Keratinocyte (primary cell): ENCODE data around the gene CCBE1. TPM values are rescaled to one million over a fixed set of nuclear protein-coding genes. Genes with fewer than 3 reads are reported as not detected.

Source experiments
- DNase-seq: peaks from one replicate; pipeline ENCODE4 v3.0.0-alpha.2; 2011; ENCODE audit warnings: low read depth, missing footprints, low spot score
- FAIRE-seq: peaks from 2 replicates; lab custom pipeline; 2011; peaks lifted over from hg19 to GRCh38; lab: Jason Lieb, UNC
- H2AFZ ChIP-seq: 2 replicates; pipeline ENCODE4 v1.6.0; 2012; ENCODE audit warnings: low read length, control low read depth, inconsistent platforms; ENCODE audit not compliant: control insufficient read depth
- H3K27ac ChIP-seq: 2 replicates; pipeline ENCODE4 v1.5.1; 2011; ENCODE audit warnings: low read length; ENCODE audit not compliant: control insufficient read depth, insufficient read depth
- H3K27me3 ChIP-seq: 3 replicates; pipeline ENCODE4 v1.6.0; 2011; ENCODE audit warnings: low read length; ENCODE audit not compliant: control insufficient read depth, insufficient read depth; ENCODE audit errors: extremely low read depth
- H3K36me3 ChIP-seq, 2 experiments: 2 replicates in 1 of 2; 3 replicates in 1 of 2; pipeline ENCODE4 v1.5.1; 2011; ENCODE audit warnings: low read length in 2 of 2, mild to moderate bottlenecking in 1 of 2; ENCODE audit not compliant: control insufficient read depth in 2 of 2, insufficient read depth in 2 of 2; ENCODE audit errors: extremely low read depth in 1 of 2
- H3K4me1 ChIP-seq: 3 replicates; pipeline ENCODE4 v1.5.1; 2011; ENCODE audit warnings: low read length; ENCODE audit not compliant: control insufficient read depth, insufficient read depth; ENCODE audit errors: extremely low read depth
- H3K4me2 ChIP-seq: 3 replicates; pipeline ENCODE4 v1.6.0; 2011; ENCODE audit warnings: low read depth, low read length; ENCODE audit not compliant: control insufficient read depth, insufficient read depth; ENCODE audit errors: extremely low read depth
- H3K4me3 ChIP-seq, 3 experiments: fragments of 200-600 bp in 1 of 3; sonication (generic) in 1 of 3; 2 replicates in 2 of 3; 3 replicates in 1 of 3; pipeline ENCODE4 v1.5.1; 2011 to 2016; ENCODE audit warnings: low read length in 3 of 3, mild to moderate bottlenecking in 3 of 3, control low read depth in 2 of 3, inconsistent platforms in 1 of 3, low read depth in 1 of 3, mixed read lengths in 1 of 3, mixed run types in 1 of 3, moderate library complexity in 1 of 3; ENCODE audit not compliant: control insufficient read depth in 2 of 3, insufficient read depth in 2 of 3; ENCODE audit errors: extremely low read depth in 1 of 3
- H3K79me2 ChIP-seq: 2 replicates; pipeline ENCODE4 v1.6.0; 2012; ENCODE audit warnings: low read length; ENCODE audit not compliant: control insufficient read depth, insufficient read depth
- H3K9ac ChIP-seq: 3 replicates; pipeline ENCODE4 v1.6.0; 2011; ENCODE audit warnings: low read length; ENCODE audit not compliant: control insufficient read depth, insufficient read depth; ENCODE audit errors: extremely low read depth
- H3K9me1 ChIP-seq: 3 replicates; pipeline ENCODE4 v1.6.0; 2011; ENCODE audit warnings: low read length; ENCODE audit not compliant: control insufficient read depth, insufficient read depth; ENCODE audit errors: extremely low read depth
- H3K9me3 ChIP-seq: 2 replicates; pipeline ENCODE4 v1.5.1; 2012; ENCODE audit warnings: low read depth, low read length; ENCODE audit not compliant: control insufficient read depth
- H4K20me1 ChIP-seq: 3 replicates; pipeline ENCODE4 v1.6.0; 2011; ENCODE audit warnings: low read length; ENCODE audit not compliant: control insufficient read depth, insufficient read depth; ENCODE audit errors: extremely low read depth
- CTCF ChIP-seq, 3 experiments: IDR thresholded peaks in 1 of 3; conservative IDR thresholded peaks in 1 of 3; optimal IDR thresholded peaks in 1 of 3; 2 replicates in 2 of 3; 3 replicates in 1 of 3; pipeline versions ENCODE3 to v1.5.1; 2011; ENCODE audit warnings: low read length in 3 of 3, mild to moderate bottlenecking in 3 of 3, moderate library complexity in 2 of 3, control low read depth in 1 of 3, inconsistent platforms in 1 of 3; ENCODE audit not compliant: insufficient read depth in 2 of 3; ENCODE audit errors: extremely low read depth in 1 of 3
- EZH2 ChIP-seq: IDR thresholded peaks from one replicate; pipeline ENCODE4 v1.6.1; 2012; ENCODE audit warnings: inconsistent platforms, mild to moderate bottlenecking, low read length, moderate library complexity
- dilution Hi-C: fragments of 300-500 bp; cut with MboI; formaldehyde crosslinking; loops from one replicate; pipeline ENCODE4 v1.7.0; 2020; ENCODE audit warnings: low sequenced_read_pairs; ENCODE audit not compliant: extremely low pct_ligation_motif_present
- polyA plus RNA-seq, 5 experiments: library from polyadenylated mRNA; depleted of rRNA in 3 of 5; stranded (reverse) in 3 of 5; stranded (forward) in 1 of 5; unstranded in 1 of 5; fragments of >200 nt; gene quantifications; 1 replicate in 1 of 5; 2 replicates in 3 of 5; 3 replicates in 1 of 5; pipeline versions ENCODE4 v1.2.1 to v1.2.3, GENCODE V29; 2011 to 2012; ENCODE audit warnings: missing spikeins in 2 of 5, low read depth in 1 of 5, low replicate concordance in 1 of 5

CCBE1 gene
- polyA plus RNA-seq, 1 donor (not counting 4 experiments of a cell fraction or from before 2014, with no cell fraction given) = 20.1 TPM

DNA sequence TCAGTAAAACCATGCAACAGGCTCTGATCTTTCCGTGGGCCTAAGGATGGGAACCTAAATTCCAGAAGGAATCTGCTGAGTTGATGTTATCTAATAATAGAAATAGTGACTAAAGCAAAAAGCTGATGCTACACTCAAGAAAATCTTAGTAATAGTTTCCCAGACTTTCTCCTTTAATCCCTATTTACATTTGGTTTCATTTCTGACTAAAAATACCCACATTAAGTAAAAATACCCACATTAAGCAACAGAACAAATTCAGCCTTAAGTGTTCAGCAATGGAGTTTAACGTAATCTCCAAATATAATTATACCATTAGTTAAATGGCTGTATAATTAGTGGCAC is 50.3 kb downstream of the CCBE1 start:
- Histone ChIP-seq H3K79me2 (no peaks in the 10 kb centered on the region), H3K36me3 (no peaks in the 10 kb centered on the region), H3K27me3 (no peaks in the 10 kb centered on the region), H4K20me1 (no peaks in the 10 kb centered on the region), H2AFZ (no peak overlapping the region), H3K9ac (no peak overlapping the region), H3K4me2 (no peak overlapping the region), H3K9me3 (no peaks in the 10 kb centered on the region), H3K27ac (no peak overlapping the region), H3K4me3 (no peak overlapping the region), H3K9me1 (no peaks in the 10 kb centered on the region), H3K4me1 (no peaks in the 10 kb centered on the region)
- no peak for FAIRE-seq
- no peak for DNase-seq
- TF ChIP-seq CTCF (optimal IDR thresholded peaks at IDR 0.05 in 1 of 3, IDR thresholded peaks at IDR 0.05 in 1 of 3, conservative IDR thresholded peaks at IDR 0.05 in 1 of 3; ENCODE audit: extremely low read depth in 1 of 3, insufficient read depth in 2 of 3, low read length in 3 of 3) = no peak
- TF ChIP-seq EZH2 = no peak
- dilution Hi-C loops = no loop called here

DNA sequence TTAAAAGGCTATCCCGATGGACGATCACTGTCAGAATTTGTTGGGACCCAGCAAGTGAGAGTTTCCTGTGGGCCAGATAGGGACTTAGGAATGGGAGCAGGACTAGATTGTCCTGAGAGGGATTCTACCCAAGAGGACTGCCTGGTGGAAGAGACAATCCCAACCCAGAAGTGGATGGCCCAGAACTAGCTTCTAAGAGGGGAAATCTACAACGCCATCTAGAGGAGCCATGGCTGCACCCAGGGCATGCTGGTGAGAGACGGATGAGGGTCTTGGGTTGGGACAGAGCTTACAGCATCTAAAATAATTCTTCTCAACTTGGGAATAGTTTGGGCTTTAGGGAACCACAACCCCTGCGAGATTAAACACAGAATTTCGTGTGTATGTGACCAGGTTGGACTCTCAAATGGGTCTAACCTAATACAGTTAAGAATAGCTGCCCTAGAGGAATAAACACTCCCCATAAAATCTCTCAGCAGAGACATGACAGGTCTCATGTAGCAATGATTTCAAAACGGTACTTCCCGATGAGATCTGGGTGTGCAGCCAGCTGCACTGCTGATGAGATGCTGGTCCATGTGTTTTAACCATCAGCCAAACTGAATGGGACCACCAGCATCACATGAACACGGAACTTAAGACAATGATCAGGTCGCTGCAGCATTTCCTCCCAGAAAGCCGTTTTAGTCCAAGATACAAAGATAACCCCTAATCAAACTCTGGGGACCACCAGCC is 50.8 kb downstream of the CCBE1 start:
- Histone ChIP-seq H3K9me3 (no peaks in the 10 kb centered on the region), H3K36me3 (no peaks in the 10 kb centered on the region), H3K4me2 (no peak overlapping the region), H3K27ac (no peak overlapping the region), H3K9ac (no peak overlapping the region), H3K4me1 (no peaks in the 10 kb centered on the region), H3K9me1 (no peaks in the 10 kb centered on the region), H3K27me3 (no peaks in the 10 kb centered on the region), H3K79me2 (no peaks in the 10 kb centered on the region), H4K20me1 (no peaks in the 10 kb centered on the region), H2AFZ (no peak overlapping the region), H3K4me3 (no peak overlapping the region)
- no peak for FAIRE-seq
- dilution Hi-C loops = no loop called here
- TF ChIP-seq CTCF (optimal IDR thresholded peaks at IDR 0.05 in 1 of 3, IDR thresholded peaks at IDR 0.05 in 1 of 3, conservative IDR thresholded peaks at IDR 0.05 in 1 of 3; ENCODE audit: extremely low read depth in 1 of 3, insufficient read depth in 2 of 3, low read length in 3 of 3) = peak in 1 of 3 experiments; percentile 17
- no peak for TF ChIP-seq EZH2
- DNase-seq = no peak
